ENCODE data around the gene JMJD8. TPM values are rescaled to one million over a fixed set of nuclear protein-coding genes. Genes with fewer than 3 reads are reported as not detected.

Gene JMJD8
- total RNA-seq, 1 donor: 48.5 TPM

- Histone ChIP-seq H3K4me1 (ENCODE audit: insufficient read depth, low read length) (peaks cover 8% of the 10 kb centered on the region), H4K20me1 (ENCODE audit: insufficient read depth, low read length) (peaks cover 7% of the 10 kb centered on the region), H3K27ac (ENCODE audit: low read depth, low read length) (no peak overlapping the region), H3K9me3 (ENCODE audit: low read depth, low read length) (no peaks in the 10 kb centered on the region), H3K79me2 (ENCODE audit: insufficient read depth, low read length) (no peaks in the 10 kb centered on the region), H2AFZ (ENCODE audit: low read length) (no peak overlapping the region), H3K4me3 (ENCODE audit: insufficient read depth, low read length) (no peak overlapping the region), H3K36me3 (ENCODE audit: insufficient read depth, low read length) (no peaks in the 10 kb centered on the region), H3K27me3 (ENCODE audit: insufficient read depth, low read length) (no peaks in the 10 kb centered on the region), H3K4me2 (ENCODE audit: insufficient read depth, low read length) (no peak overlapping the region)
- no peak for DNase-seq (ENCODE audit: insufficient read length, low spot score, missing footprints)
- TF ChIP-seq CTCF (IDR thresholded peaks at IDR 0.05; ENCODE audit: extremely low read depth, low read depth, low read length): no peak
Observed at GRCh38 chr16:726188-726437, 42.0 kb upstream of the JMJD8 start.

- Histone ChIP-seq H3K9me3 (ENCODE audit: low read depth, low read length) (no peaks in the 10 kb centered on the region), H4K20me1 (ENCODE audit: insufficient read depth, low read length) (peaks cover 7% of the 10 kb centered on the region), H3K27ac (ENCODE audit: low read depth, low read length) (no peak overlapping the region), H3K4me3 (ENCODE audit: insufficient read depth, low read length) (no peak overlapping the region), H2AFZ (ENCODE audit: low read length) (no peak overlapping the region), H3K4me2 (ENCODE audit: insufficient read depth, low read length) (no peak overlapping the region), H3K36me3 (ENCODE audit: insufficient read depth, low read length) (no peaks in the 10 kb centered on the region), H3K79me2 (ENCODE audit: insufficient read depth, low read length) (no peaks in the 10 kb centered on the region), H3K4me1 (ENCODE audit: insufficient read depth, low read length) (peaks cover 8% of the 10 kb centered on the region), H3K27me3 (ENCODE audit: insufficient read depth, low read length) (no peaks in the 10 kb centered on the region)
- DNase-seq (ENCODE audit: insufficient read length, low spot score, missing footprints): no peak
- TF ChIP-seq CTCF (IDR thresholded peaks at IDR 0.05; ENCODE audit: extremely low read depth, low read depth, low read length): no peak
Observed at GRCh38 chr16:725463-726187, 41.5 kb upstream of the JMJD8 start.

- no peaks in the 10 kb centered on the region for H3K27me3 ChIP-seq (ENCODE audit: insufficient read depth, low read length)
- no peak overlapping the region for H2AFZ ChIP-seq (ENCODE audit: low read length)
- no peaks in the 10 kb centered on the region for H3K36me3 ChIP-seq (ENCODE audit: insufficient read depth, low read length)
- H3K27ac ChIP-seq (ENCODE audit: low read depth, low read length): no peak overlapping the region
- no peak for TF ChIP-seq CTCF (IDR thresholded peaks at IDR 0.05; ENCODE audit: extremely low read depth, low read depth, low read length)
- no peak for DNase-seq (ENCODE audit: insufficient read length, low spot score, missing footprints)
- H3K4me3 ChIP-seq (ENCODE audit: insufficient read depth, low read length): no peak overlapping the region
- H4K20me1 ChIP-seq (ENCODE audit: insufficient read depth, low read length): peaks cover 7% of the 10 kb centered on the region
- H3K9me3 ChIP-seq (ENCODE audit: low read depth, low read length): no peaks in the 10 kb centered on the region
- no peaks in the 10 kb centered on the region for H3K79me2 ChIP-seq (ENCODE audit: insufficient read depth, low read length)
- H3K4me1 ChIP-seq (ENCODE audit: insufficient read depth, low read length): peaks cover 14% of the 10 kb centered on the region
- no peak overlapping the region for H3K4me2 ChIP-seq (ENCODE audit: insufficient read depth, low read length)
Observed at GRCh38 chr16:725041-725376, 40.9 kb upstream of the JMJD8 start.

- Histone ChIP-seq H3K9me3 (ENCODE audit: low read depth, low read length) (no peaks in the 10 kb centered on the region), H3K27me3 (ENCODE audit: insufficient read depth, low read length) (no peaks in the 10 kb centered on the region), H3K79me2 (ENCODE audit: insufficient read depth, low read length) (no peaks in the 10 kb centered on the region), H3K4me1 (ENCODE audit: insufficient read depth, low read length) (peaks cover 16% of the 10 kb centered on the region), H2AFZ (ENCODE audit: low read length) (no peak overlapping the region), H4K20me1 (ENCODE audit: insufficient read depth, low read length) (peaks cover 7% of the 10 kb centered on the region), H3K27ac (ENCODE audit: low read depth, low read length) (no peak overlapping the region), H3K4me3 (ENCODE audit: insufficient read depth, low read length) (no peak overlapping the region), H3K4me2 (ENCODE audit: insufficient read depth, low read length) (no peak overlapping the region), H3K36me3 (ENCODE audit: insufficient read depth, low read length) (no peaks in the 10 kb centered on the region)
- DNase-seq (ENCODE audit: insufficient read length, low spot score, missing footprints): no peak
- no peak for TF ChIP-seq CTCF (IDR thresholded peaks at IDR 0.05; ENCODE audit: extremely low read depth, low read depth, low read length)
Observed at GRCh38 chr16:724188-725040, 40.3 kb upstream of the JMJD8 start.
